Duodenal mucosa (tissue), 2 donors: ENCODE data around the gene STARD3.

Source experiments
- H3K27ac ChIP-seq: one replicate; pipeline ENCODE4 v1.7.0; 2013; ENCODE audit warnings: low read depth, low read length
- H3K27me3 ChIP-seq, 2 donors: one replicate each; pipeline ENCODE4 v1.7.0; 2013; ENCODE audit warnings: low read length in 2 of 2, control low read depth in 1 of 2; ENCODE audit not compliant: insufficient read depth in 2 of 2, control insufficient read depth in 1 of 2
- H3K36me3 ChIP-seq, 2 donors: one replicate each; pipeline ENCODE4 v1.7.0; 2013; ENCODE audit warnings: low read length in 2 of 2, control low read depth in 1 of 2; ENCODE audit not compliant: insufficient read depth in 2 of 2, control insufficient read depth in 1 of 2
- H3K4me1 ChIP-seq, 2 donors: one replicate each; pipeline ENCODE4 v1.7.0; 2013; ENCODE audit warnings: low read length in 2 of 2, control low read depth in 1 of 2; ENCODE audit not compliant: insufficient read depth in 2 of 2, control insufficient read depth in 1 of 2
- H3K4me3 ChIP-seq, 2 donors: one replicate each; pipeline ENCODE4 v1.7.0; 2013; ENCODE audit warnings: low read length in 2 of 2, low read depth in 1 of 2
- H3K9ac ChIP-seq, 2 donors: one replicate each; pipeline ENCODE4 v1.7.0; 2013; ENCODE audit warnings: low read length in 2 of 2, low read depth in 1 of 2
- H3K9me3 ChIP-seq, 2 donors: one replicate each; pipeline ENCODE4 v1.7.0; 2013; ENCODE audit warnings: low read length in 2 of 2, control low read depth in 1 of 2; ENCODE audit not compliant: control insufficient read depth in 1 of 2

The STARD3 gene

GRCh38 chr17:39598630-39599003 is 38.3 kb upstream of the STARD3 start:
- Histone ChIP-seq H3K4me1 (peaks cover 0 to 7% of the 10 kb centered on the region in 2 donors), H3K27ac (no peak overlapping the region), H3K9me3 (no peaks in the 10 kb centered on the region), H3K4me3 (no peak overlapping the region), H3K9ac (no peak overlapping the region), H3K27me3 (peaks cover 83 to 91% of the 10 kb centered on the region in 2 donors), H3K36me3 (no peaks in the 10 kb centered on the region)

GRCh38 chr17:39599004-39599664 is 37.8 kb upstream of the STARD3 start:
- Histone ChIP-seq H3K4me3 (no peak overlapping the region), H3K9me3 (no peaks in the 10 kb centered on the region), H3K27ac (no peak overlapping the region), H3K9ac (no peak overlapping the region), H3K4me1 (peaks cover 0 to 7% of the 10 kb centered on the region in 2 donors), H3K27me3 (peaks cover 88 to 97% of the 10 kb centered on the region in 2 donors), H3K36me3 (no peaks in the 10 kb centered on the region)

- Histone ChIP-seq H3K36me3 (no peaks in the 10 kb centered on the region), H3K27me3 (peaks cover 90 to 98% of the 10 kb centered on the region in 2 donors), H3K9ac (no peak overlapping the region), H3K9me3 (no peaks in the 10 kb centered on the region), H3K4me1 (peaks cover 0 to 7% of the 10 kb centered on the region in 2 donors), H3K27ac (no peak overlapping the region), H3K4me3 (no peak overlapping the region)
Observed at GRCh38 chr17:39599665-39600231, 37.2 kb upstream of the STARD3 start.

- Histone ChIP-seq H3K27me3 (peaks cover 89 to 98% of the 10 kb centered on the region in 2 donors), H3K36me3 (no peaks in the 10 kb centered on the region), H3K4me3 (no peak overlapping the region), H3K9me3 (no peaks in the 10 kb centered on the region), H3K27ac (no peak overlapping the region), H3K9ac (no peak overlapping the region), H3K4me1 (peaks cover 0 to 7% of the 10 kb centered on the region in 2 donors)
Observed at GRCh38 chr17:39600288-39600996, 36.5 kb upstream of the STARD3 start.

- peaks cover 4 to 12% of the 10 kb centered on the region in 2 donors for H3K4me1 ChIP-seq
- no peak overlapping the region for H3K4me3 ChIP-seq
- H3K36me3 ChIP-seq: no peaks in the 10 kb centered on the region
- H3K27me3 ChIP-seq: peaks cover 89 to 98% of the 10 kb centered on the region in 2 donors
- H3K27ac ChIP-seq: no peak overlapping the region
- H3K9me3 ChIP-seq: no peaks in the 10 kb centered on the region
- H3K9ac ChIP-seq: no peak overlapping the region
Observed at GRCh38 chr17:39600997-39601597, 35.8 kb upstream of the STARD3 start.

GRCh38 chr17:39601758-39602532 is 35.0 kb upstream of the STARD3 start:
- no peaks in the 10 kb centered on the region for H3K36me3 ChIP-seq
- H3K9me3 ChIP-seq: no peaks in the 10 kb centered on the region
- H3K9ac ChIP-seq: no peak overlapping the region
- H3K27me3 ChIP-seq: peaks cover 89 to 98% of the 10 kb centered on the region in 2 donors
- peaks cover 5 to 14% of the 10 kb centered on the region in 2 donors for H3K4me1 ChIP-seq
- H3K27ac ChIP-seq: no peak overlapping the region
- H3K4me3 ChIP-seq: no peak overlapping the region

- H3K4me3 ChIP-seq: no peak overlapping the region
- H3K36me3 ChIP-seq: no peaks in the 10 kb centered on the region
- H3K27ac ChIP-seq: no peak overlapping the region
- H3K9ac ChIP-seq: no peak overlapping the region
- peaks cover 5 to 14% of the 10 kb centered on the region in 2 donors for H3K4me1 ChIP-seq
- peaks cover 88 to 98% of the 10 kb centered on the region in 2 donors for H3K27me3 ChIP-seq
- no peaks in the 10 kb centered on the region for H3K9me3 ChIP-seq
Observed at GRCh38 chr17:39602533-39603303, 34.2 kb upstream of the STARD3 start.

GRCh38 chr17:39603304-39604016 is 33.5 kb upstream of the STARD3 start:
- Histone ChIP-seq H3K27ac (no peak overlapping the region), H3K9me3 (no peaks in the 10 kb centered on the region), H3K36me3 (no peaks in the 10 kb centered on the region), H3K4me1 (peaks cover 5 to 13% of the 10 kb centered on the region in 2 donors), H3K4me3 (no peak overlapping the region), H3K27me3 (peaks cover 87 to 96% of the 10 kb centered on the region in 2 donors), H3K9ac (no peak overlapping the region)
